Measurements from ENCODE around the gene WDR83. TPM values are rescaled to one million over a fixed set of nuclear protein-coding genes. Genes with fewer than 3 reads are reported as not detected.
"Not testable (repeated sequence)": the region's sequence is repeated elsewhere in the genome, so short reads cannot be mapped to it uniquely, and the experiment has no call there.

Gene WDR83
- polyA plus RNA-seq, 4 donors = 12.0 to 30.5 (median 22.5) TPM

GRCh38 chr19:12681074-12681987, 14.7 kb downstream of the WDR83 start, which contains the start of gene DHPS:
DHPS (minus strand) TSS chr19:12681880; CDS start chr19:12681766, 114 bp downstream.
- peak; percentile 88 to 96 (median 93) for DNase-seq (ENCODE audit: low read depth in 4 of 4, low spot score in 2 of 4)

- DNase-seq (ENCODE audit: low read depth in 4 of 4, low spot score in 2 of 4) = no peak
These were observed 19.2 kb downstream of the WDR83 start for GRCh38 chr19:12685831-12686230.

- no peak for DNase-seq (ENCODE audit: low read depth in 4 of 4, low spot score in 2 of 4)
These were observed 21.0 kb downstream of the WDR83 start, which contains the start of gene GNG14 for GRCh38 chr19:12687496-12688196. GNG14 (plus strand) TSS chr19:12687998; CDS start chr19:12688049, 51 bp downstream.

GRCh38 chr19:12689012-12689411, 22.4 kb downstream of the WDR83 start:
- no peak for DNase-seq (ENCODE audit: low read depth in 4 of 4, low spot score in 2 of 4)

DNA sequence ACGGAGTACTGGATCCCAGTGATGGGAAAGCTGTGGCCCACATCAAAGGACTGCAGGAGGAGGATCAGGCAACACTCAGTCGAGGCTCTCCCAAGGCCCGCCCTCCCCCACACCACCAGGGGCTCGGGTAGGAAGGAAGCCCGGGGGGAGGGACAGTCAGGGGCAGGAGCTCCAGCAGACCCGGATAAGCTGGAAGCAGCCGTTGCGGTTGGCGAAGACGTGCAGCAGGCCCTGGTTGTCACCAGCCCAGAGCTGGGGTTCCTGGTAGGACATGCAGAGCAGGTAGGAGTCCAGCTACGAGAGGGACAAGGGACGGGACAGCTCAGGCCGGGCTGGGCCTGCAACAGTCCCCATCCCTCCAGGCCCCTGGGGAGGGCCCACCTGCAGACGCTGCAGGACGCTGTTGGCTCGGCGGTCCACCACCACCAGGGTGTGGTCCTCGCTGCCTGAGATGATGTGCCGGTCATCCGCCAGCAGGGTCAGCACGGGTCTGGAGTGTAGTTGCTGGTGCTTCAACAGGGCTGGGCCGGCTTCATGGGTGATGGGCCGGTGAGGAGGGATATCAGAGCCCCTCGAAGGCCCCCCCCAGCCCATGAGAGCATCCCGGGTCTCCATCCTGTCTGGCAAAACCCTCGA, 23.1 kb downstream of the WDR83 start:
- DNase-seq (ENCODE audit: low read depth in 4 of 4, low spot score in 2 of 4) = no peak

- no peak for DNase-seq (ENCODE audit: low read depth in 4 of 4, low spot score in 2 of 4)
These were observed 26.4 kb downstream of the WDR83 start for GRCh38 chr19:12692960-12693359.

DNA sequence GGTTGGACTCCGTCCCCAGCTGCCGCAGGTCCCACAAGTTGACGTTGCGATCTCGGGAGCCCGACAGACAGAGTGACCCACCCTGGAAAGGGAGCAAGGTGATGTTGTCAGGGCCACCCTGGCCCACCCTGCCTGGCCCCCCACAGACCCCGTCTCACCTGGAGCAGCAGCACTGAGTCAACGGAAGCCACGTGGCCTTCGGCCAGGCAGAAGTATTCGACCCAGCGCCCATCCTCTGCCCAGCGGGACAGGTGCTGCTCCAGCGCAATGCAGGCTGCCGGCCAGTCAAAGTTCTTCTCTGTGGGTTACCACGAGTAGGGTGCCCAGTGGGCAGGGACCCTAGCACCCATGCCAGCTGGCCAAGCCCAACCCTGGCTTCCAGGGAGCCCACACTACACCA, 28.0 kb downstream of the WDR83 start:
- no peak for DNase-seq (ENCODE audit: low read depth in 4 of 4, low spot score in 2 of 4)

- no peak for DNase-seq (ENCODE audit: low read depth in 4 of 4, low spot score in 2 of 4)
These were observed 28.5 kb downstream of the WDR83 start for GRCh38 chr19:12695096-12695495.

- DNase-seq (ENCODE audit: low read depth in 4 of 4, low spot score in 2 of 4) = no peak
These were observed 28.9 kb downstream of the WDR83 start for GRCh38 chr19:12695514-12695913.

DNA sequence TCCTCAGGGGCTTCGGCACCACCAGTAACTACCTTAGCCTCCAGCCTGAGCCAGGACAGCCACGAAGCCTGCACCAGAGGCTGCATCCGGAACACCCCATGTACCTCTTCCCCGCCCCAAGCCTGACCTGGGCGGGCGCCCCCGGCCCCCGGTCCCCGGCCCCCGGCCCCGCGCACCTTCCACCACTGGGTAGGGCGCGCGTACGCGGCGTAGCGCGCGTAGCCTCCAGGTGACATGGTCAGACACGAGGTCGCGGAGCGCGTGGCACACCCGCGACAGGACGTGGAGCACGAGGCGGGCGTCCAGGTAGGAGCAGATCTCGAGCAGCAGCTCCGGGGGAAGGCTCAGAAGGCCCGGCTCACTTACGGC, 29.4 kb downstream of the WDR83 start:
- DNase-seq (ENCODE audit: low read depth in 4 of 4, low spot score in 2 of 4) = no peak

GRCh38 chr19:12696366-12697335, 30.0 kb downstream of the WDR83 start, which contains the start of gene FBXW9:
FBXW9 (minus strand) TSS chr19:12696631; CDS start chr19:12696581, 50 bp downstream.
- DNase-seq (ENCODE audit: low read depth in 4 of 4, low spot score in 2 of 4) = peak; percentile 89 to 94 (median 92)

DNA sequence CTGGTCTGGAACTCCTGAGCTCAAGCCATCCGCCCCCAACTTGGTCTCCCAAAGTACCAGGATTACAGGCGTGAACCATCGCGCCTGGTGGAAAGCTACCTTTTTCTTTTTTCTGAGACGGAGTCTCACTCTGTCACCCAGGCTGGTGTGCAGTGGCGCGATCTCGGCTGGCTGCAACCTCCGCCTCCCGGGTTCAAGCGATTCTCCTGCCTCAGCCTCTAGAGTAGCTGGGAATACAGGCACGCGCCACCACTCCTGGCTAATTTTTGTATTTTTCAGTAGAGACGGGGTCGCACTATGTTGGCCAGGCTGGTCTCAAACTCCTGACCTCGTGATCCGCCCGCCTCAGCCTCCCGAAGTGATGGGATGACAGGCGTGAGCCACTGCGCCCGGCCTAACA, 30.8 kb downstream of the WDR83 start:
- not testable (repeated sequence) for DNase-seq (ENCODE audit: low read depth in 4 of 4, low spot score in 2 of 4)

- no peak for DNase-seq (ENCODE audit: low read depth in 4 of 4, low spot score in 2 of 4)
These were observed 31.5 kb downstream of the WDR83 start for GRCh38 chr19:12698138-12698537.

DNA sequence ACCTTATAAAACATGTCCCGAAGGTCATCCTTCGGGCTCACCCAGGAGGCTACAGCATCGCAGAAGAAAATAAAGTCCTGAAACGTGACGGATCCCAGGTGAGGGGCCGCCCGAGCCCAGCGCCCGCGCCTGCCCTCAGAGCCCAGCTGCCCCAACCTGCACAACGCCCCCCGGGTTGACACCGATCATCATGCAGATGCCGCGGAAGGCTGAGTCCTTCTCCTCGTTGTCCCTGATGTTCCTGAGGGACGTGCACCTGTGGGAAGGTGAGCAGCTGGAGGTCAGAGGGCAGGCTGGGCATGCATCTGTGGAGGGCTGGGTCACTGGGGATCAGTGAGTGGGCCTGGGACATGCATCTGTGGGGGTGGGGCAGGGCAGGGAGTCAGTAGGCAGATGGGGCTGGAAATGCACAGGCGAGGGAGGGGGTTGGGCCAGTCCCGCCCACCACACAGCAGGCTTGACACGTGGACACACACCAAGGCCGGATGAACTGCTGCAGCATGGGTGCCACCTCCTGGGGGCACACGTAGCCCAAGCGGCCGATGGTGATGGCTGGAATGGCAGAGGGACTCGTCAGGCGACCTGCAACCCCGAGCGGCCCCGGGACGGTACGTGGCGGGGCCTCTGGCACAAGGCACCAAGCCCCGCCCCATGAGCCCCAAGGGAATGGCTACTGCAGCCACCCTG, 35.1 kb downstream of the WDR83 start:
- no peak for DNase-seq (ENCODE audit: low read depth in 4 of 4, low spot score in 2 of 4)

GRCh38 chr19:12703046-12703445, 36.4 kb downstream of the WDR83 start:
- DNase-seq (ENCODE audit: low read depth in 4 of 4, low spot score in 2 of 4) = peak in 1 of 4 donors; percentile 20

DNA sequence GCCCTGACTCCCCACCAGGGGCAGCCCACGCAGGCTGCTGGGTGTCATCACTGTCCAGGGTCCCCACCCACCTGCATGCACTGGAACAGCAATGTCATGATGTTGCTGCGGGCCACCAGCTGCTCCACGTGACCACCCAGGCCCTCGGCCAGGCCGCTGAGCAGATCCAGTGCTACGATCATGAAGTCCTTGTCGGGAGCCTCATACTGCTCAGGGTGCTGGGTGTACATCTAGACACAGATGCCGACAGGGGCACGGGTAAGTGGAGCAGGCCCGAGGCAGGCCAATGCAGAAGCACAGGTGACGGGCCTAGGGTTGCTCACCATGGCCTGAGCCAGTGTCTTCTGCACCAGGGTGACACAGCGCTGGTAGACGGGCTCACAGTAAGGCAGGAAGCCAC, 38.6 kb downstream of the WDR83 start:
- DNase-seq (ENCODE audit: low read depth in 4 of 4, low spot score in 2 of 4) = no peak

GRCh38 chr19:12705654-12706331, 39.2 kb downstream of the WDR83 start:
- DNase-seq (ENCODE audit: low read depth in 4 of 4, low spot score in 2 of 4) = no peak

- DNase-seq (ENCODE audit: low read depth in 4 of 4, low spot score in 2 of 4) = no peak
These were observed 39.7 kb downstream of the WDR83 start for GRCh38 chr19:12706332-12706718.

DNA sequence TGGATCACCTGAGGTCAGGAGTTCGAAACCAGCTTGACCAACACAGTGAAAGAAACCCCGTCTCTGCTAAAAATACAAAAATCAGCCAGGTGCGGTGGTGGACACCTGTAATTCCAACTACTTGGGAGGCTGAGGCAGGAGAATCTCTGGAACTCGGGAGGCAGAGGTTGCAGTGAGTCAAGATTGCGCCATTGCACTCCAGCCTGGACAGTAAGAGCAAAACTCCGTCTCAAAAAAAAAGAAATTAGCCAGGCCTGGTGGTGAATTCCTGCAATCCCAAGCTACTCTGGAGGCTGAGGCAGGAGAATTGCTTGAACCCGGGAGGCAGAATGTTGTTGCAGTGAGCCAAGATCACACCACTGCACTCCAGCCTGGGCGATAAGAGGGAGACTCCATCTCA, 42.0 kb downstream of the WDR83 start:
- DNase-seq (ENCODE audit: low read depth in 4 of 4, low spot score in 2 of 4) = no peak
